ENCODE results near the gene CIAO2B. TPM values are rescaled to one million over a fixed set of nuclear protein-coding genes. Genes with fewer than 3 reads are reported as not detected.
"Not testable (repeated sequence)": the region's sequence is repeated elsewhere in the genome, so short reads cannot be mapped to it uniquely, and the experiment has no call there.

CIAO2B gene
- polyA plus RNA-seq, 1 donor from 2014 or later, result 104 TPM

GRCh38 chr16:66948837-66949225, 14.6 kb upstream of the CIAO2B start:
- peaks cover 39% of the 10 kb centered on the region for H3K27me3 Mint-ChIP-seq
- H3K4me3 Mint-ChIP-seq, result peak overlapping the region in 3 of 4 donors; percentile 0 to 83 (median 21)
- peak overlapping the region in 1 of 3 donors; percentile 27 for H3K27ac Mint-ChIP-seq
- peaks cover 8 to 13% (median 12%) of the 10 kb centered on the region in 3 donors for H3K4me1 Mint-ChIP-seq
- peaks cover 0 to 7% (median 3%) of the 10 kb centered on the region in 3 donors for H3K9me3 Mint-ChIP-seq
- peaks cover 1% of the 10 kb centered on the region for H3K36me3 Mint-ChIP-seq

GRCh38 chr16:66948134-66948836, 14.1 kb upstream of the CIAO2B start:
- peaks cover 0 to 7% (median 3%) of the 10 kb centered on the region in 3 donors for H3K9me3 Mint-ChIP-seq
- H3K36me3 Mint-ChIP-seq, result peaks cover 1% of the 10 kb centered on the region
- peaks cover 38% of the 10 kb centered on the region for H3K27me3 Mint-ChIP-seq
- H3K27ac Mint-ChIP-seq, result no peak overlapping the region
- peak overlapping the region; percentile 72 to 96 (median 84) for H3K4me3 Mint-ChIP-seq
- H3K4me1 Mint-ChIP-seq, result peaks cover 7 to 13% (median 12%) of the 10 kb centered on the region in 3 donors

GRCh38 chr16:66947302-66948065, 13.3 kb upstream of the CIAO2B start:
- Mint-ChIP-seq H3K9me3 (peaks cover 0 to 7% (median 3%) of the 10 kb centered on the region in 3 donors), H3K27ac (peak overlapping the region in 1 of 3 donors; percentile 8), H3K4me3 (peak overlapping the region; percentile 72 to 96 (median 84)), H3K4me1 (peaks cover 7 to 13% (median 12%) of the 10 kb centered on the region in 3 donors), H3K27me3 (peaks cover 38% of the 10 kb centered on the region), H3K36me3 (peaks cover 1% of the 10 kb centered on the region)

GRCh38 chr16:66946974-66947301, 12.7 kb upstream of the CIAO2B start:
- Mint-ChIP-seq H3K9me3 (peaks cover 0 to 7% (median 3%) of the 10 kb centered on the region in 3 donors), H3K27me3 (peaks cover 38% of the 10 kb centered on the region), H3K27ac (peak overlapping the region in 1 of 3 donors; percentile 8), H3K4me1 (peaks cover 7 to 13% (median 12%) of the 10 kb centered on the region in 3 donors), H3K36me3 (peaks cover 1% of the 10 kb centered on the region), H3K4me3 (peak overlapping the region in 3 of 4 donors; percentile 72 to 96 (median 83))

GRCh38 chr16:66946541-66946940, 12.3 kb upstream of the CIAO2B start:
- Mint-ChIP-seq H3K4me3 (no peak overlapping the region), H3K27ac (no peak overlapping the region), H3K4me1 (peaks cover 7 to 13% (median 12%) of the 10 kb centered on the region in 3 donors), H3K27me3 (peaks cover 34% of the 10 kb centered on the region), H3K36me3 (peaks cover 1% of the 10 kb centered on the region), H3K9me3 (peaks cover 0 to 4% (median 3%) of the 10 kb centered on the region in 3 donors)

- Mint-ChIP-seq H3K9me3 (no peaks in the 10 kb centered on the region), H3K4me1 (peaks cover 7 to 13% (median 12%) of the 10 kb centered on the region in 3 donors), H3K36me3 (peaks cover 3% of the 10 kb centered on the region), H3K27ac (no peak overlapping the region), H3K4me3 (no peak overlapping the region), H3K27me3 (peaks cover 29% of the 10 kb centered on the region)
Measured at GRCh38 chr16:66945939-66946338, 11.7 kb upstream of the CIAO2B start.

- not testable (repeated sequence) for H3K27ac Mint-ChIP-seq, H3K36me3 Mint-ChIP-seq, H3K9me3 Mint-ChIP-seq, H3K4me3 Mint-ChIP-seq
- Mint-ChIP-seq H3K27me3 (peaks cover 24% of the 10 kb centered on the region), H3K4me1 (peaks cover 7 to 12% (median 8%) of the 10 kb centered on the region in 3 donors)
Measured at GRCh38 chr16:66944971-66945370, 10.8 kb upstream of the CIAO2B start.

GRCh38 chr16:66944054-66944441, 9.8 kb upstream of the CIAO2B start:
- Mint-ChIP-seq H3K4me3 (no peak overlapping the region), H3K4me1 (peaks cover 7 to 12% (median 8%) of the 10 kb centered on the region in 3 donors), H3K9me3 (no peaks in the 10 kb centered on the region), H3K36me3 (peaks cover 3% of the 10 kb centered on the region), H3K27me3 (peaks cover 17% of the 10 kb centered on the region), H3K27ac (no peak overlapping the region)

- no peak overlapping the region for H3K27ac Mint-ChIP-seq
- H3K36me3 Mint-ChIP-seq, result peaks cover 3% of the 10 kb centered on the region
- no peak overlapping the region for H3K4me3 Mint-ChIP-seq
Measured at GRCh38 chr16:66943426-66944053, 9.3 kb upstream of the CIAO2B start.

GRCh38 chr16:66942981-66943380, 8.8 kb upstream of the CIAO2B start:
- Mint-ChIP-seq H3K27me3 (peaks cover 6% of the 10 kb centered on the region), H3K4me1 (peaks cover 5 to 7% (median 7%) of the 10 kb centered on the region in 3 donors), H3K9me3 (no peaks in the 10 kb centered on the region), H3K36me3 (peaks cover 3% of the 10 kb centered on the region), H3K27ac (no peak overlapping the region), H3K4me3 (no peak overlapping the region)

More at GRCh38 chr16:66943426-66944053, 9.3 kb upstream of the CIAO2B start:
- Mint-ChIP-seq H3K9me3 (no peaks in the 10 kb centered on the region), H3K4me1 (peaks cover 7 to 11% (median 8%) of the 10 kb centered on the region in 3 donors), H3K27me3 (peaks cover 12% of the 10 kb centered on the region)

GRCh38 chr16:66940236-66940635, 6.0 kb upstream of the CIAO2B start:
- Mint-ChIP-seq H3K27ac (no peak overlapping the region), H3K36me3 (peaks cover 2% of the 10 kb centered on the region), H3K27me3 (no peaks in the 10 kb centered on the region), H3K4me1 (peaks cover 9 to 18% (median 14%) of the 10 kb centered on the region in 3 donors), H3K9me3 (no peaks in the 10 kb centered on the region), H3K4me3 (peak overlapping the region in 1 of 4 donors; percentile 40)

- H3K36me3 Mint-ChIP-seq, result peaks cover 2% of the 10 kb centered on the region
- H3K4me3 Mint-ChIP-seq, result peak overlapping the region in 1 of 4 donors; percentile 31
- no peak overlapping the region for H3K27ac Mint-ChIP-seq
Measured at GRCh38 chr16:66939366-66939765, 5.2 kb upstream of the CIAO2B start.

GRCh38 chr16:66937725-66938337, 3.6 kb upstream of the CIAO2B start:
- Mint-ChIP-seq H3K4me1 (peaks cover 25 to 34% (median 28%) of the 10 kb centered on the region in 3 donors), H3K4me3 (peak overlapping the region in 1 of 4 donors; percentile 97), H3K27ac (peak overlapping the region in 2 of 3 donors; percentile 6 to 92), H3K36me3 (peaks cover 6% of the 10 kb centered on the region), H3K27me3 (no peaks in the 10 kb centered on the region), H3K9me3 (no peaks in the 10 kb centered on the region)

More at GRCh38 chr16:66939366-66939765, 5.2 kb upstream of the CIAO2B start:
- Mint-ChIP-seq H3K4me1 (peaks cover 12 to 19% (median 15%) of the 10 kb centered on the region in 3 donors), H3K27me3 (no peaks in the 10 kb centered on the region), H3K9me3 (no peaks in the 10 kb centered on the region)

GRCh38 chr16:66936889-66937554, 2.8 kb upstream of the CIAO2B start:
- Mint-ChIP-seq H3K4me3 (peak overlapping the region; percentile 44 to 97 (median 72)), H3K27ac (peak overlapping the region; percentile 6 to 92 (median 53)), H3K4me1 (peaks cover 31 to 39% (median 32%) of the 10 kb centered on the region in 3 donors), H3K9me3 (no peaks in the 10 kb centered on the region), H3K27me3 (no peaks in the 10 kb centered on the region), H3K36me3 (peaks cover 10% of the 10 kb centered on the region)

All from IgD-negative memory B cell (primary cell).